K562 (cell line): ENCODE measurements around the gene PCSK2. TPM values are rescaled to one million over a fixed set of nuclear protein-coding genes. Genes with fewer than 3 reads are reported as not detected.

Source experiments
- ATAC-seq: fragments of 200-7000 bp; cut with Tn5 transposase; 3 replicates; pipeline ENCODE4 v1.9.1; 2020; ENCODE audit warnings: moderate library complexity
- BruUV-seq: library from RNA; stranded (reverse); fragments of 400-500 nt; replicated peaks from 2 replicates; lab custom pipeline; 2021; lab: Mats Ljungman, UMichigan
- CTCF ChIA-PET: fragments of 300-600 bp; formaldehyde crosslinking; extraction: SDS; loops from one replicate; lab custom pipeline; 2021; ENCODE audit warnings: low intra/inter-chr PET ratio; lab: Yijun Ruan, JAX
- POLR2A ChIA-PET: fragments of 300-600, 350-650 bp; sonication (Branson Sonifier 250); formaldehyde crosslinking; extraction: SDS; loops from one replicate; lab custom pipeline; 2021; ENCODE audit warnings: antibody characterized with exemption, inconsistent platforms; lab: Yijun Ruan, JAX
- DNase-seq, 4 experiments: peaks; one replicate each; pipeline versions ENCODE4 v3.0.0 to v3.0.0-alpha.2; 2011 to 2018; ENCODE audit warnings: low spot score in 3 of 4, mixed read lengths in 3 of 4; ENCODE audit errors: extremely low read depth in 1 of 4
- FAIRE-seq: peaks from 2 replicates; lab custom pipeline; 2011; peaks lifted over from hg19 to GRCh38; lab: Jason Lieb, UNC
- H2AFZ ChIP-seq: 2 replicates; pipeline ENCODE4 v1.6.0; 2011; ENCODE audit warnings: low read depth, low read length, control low read depth, inconsistent platforms
- H3K27ac ChIP-seq: fragments of 200-600 bp; 3 replicates; pipeline ENCODE4 v1.8.0; 2011; ENCODE audit warnings: low read depth, mild to moderate bottlenecking, control low read depth, inconsistent platforms, low read length, moderate library complexity, mixed read lengths; ENCODE audit errors: extremely low read depth
- H3K27me3 ChIP-seq, 2 experiments: fragments of 300-600 bp in 1 of 2; 2 replicates in 1 of 2; 3 replicates in 1 of 2; pipeline versions ENCODE4 v1.6.0 to v1.8.0; 2011; ENCODE audit warnings: inconsistent platforms in 2 of 2, low read length in 2 of 2, mild to moderate bottlenecking in 1 of 2, mixed read lengths in 1 of 2, moderate library complexity in 1 of 2; ENCODE audit not compliant: control insufficient read depth in 2 of 2, insufficient read depth in 2 of 2
- H3K36me3 ChIP-seq: fragments of 300-600 bp; 3 replicates; pipeline ENCODE4 v1.8.0; 2011; ENCODE audit warnings: mild to moderate bottlenecking, low read length, inconsistent platforms; ENCODE audit not compliant: control insufficient read depth, insufficient read depth
- H3K4me1 ChIP-seq, 2 experiments: fragments of 200-600 bp in 1 of 2; replicated peaks in 1 of 2; 2 replicates in 1 of 2; 3 replicates in 1 of 2; pipeline versions ENCODE4 v1.5.1 to v1.8.0; 2011; ENCODE audit warnings: inconsistent platforms in 2 of 2, low read length in 2 of 2, mild to moderate bottlenecking in 1 of 2, mixed read lengths in 1 of 2, moderate library complexity in 1 of 2; ENCODE audit not compliant: control insufficient read depth in 2 of 2, insufficient read depth in 2 of 2
- H3K4me2 ChIP-seq: 2 replicates; pipeline ENCODE4 v1.6.1; 2011; ENCODE audit warnings: low read length, control low read depth, inconsistent platforms, mixed read lengths; ENCODE audit not compliant: insufficient read depth
- H3K4me3 ChIP-seq: fragments of 200-600 bp; sonication (generic), shearing (Covaris generic); 2 replicates; pipeline ENCODE4 v1.5.1; 2016; ENCODE audit warnings: control low read depth, inconsistent platforms
- H3K79me2 ChIP-seq: fragments of 200-600 bp; 3 replicates; pipeline ENCODE4 v1.8.0; 2011; ENCODE audit warnings: low read length, inconsistent platforms; ENCODE audit not compliant: control insufficient read depth, insufficient read depth
- H3K9ac ChIP-seq, 2 experiments: 2 replicates each; pipeline versions ENCODE4 v1.6.0 to v1.6.1; 2011; ENCODE audit warnings: low read depth in 2 of 2, low read length in 2 of 2, control low read depth in 1 of 2, inconsistent platforms in 1 of 2, mild to moderate bottlenecking in 1 of 2, mixed read lengths in 1 of 2; ENCODE audit not compliant: insufficient read depth in 1 of 2
- H3K9me1 ChIP-seq: one replicate; pipeline ENCODE4 v1.6.0; 2011; ENCODE audit warnings: inconsistent platforms, mild to moderate bottlenecking, low read length, moderate library complexity; ENCODE audit not compliant: control insufficient read depth, insufficient read depth
- H3K9me3 ChIP-seq: replicated peaks from 2 replicates; pipeline ENCODE4 v1.5.1; 2011; ENCODE audit warnings: low read depth, low read length, inconsistent platforms; ENCODE audit not compliant: control insufficient read depth, insufficient read depth
- H4K20me1 ChIP-seq: replicated peaks from 2 replicates; pipeline ENCODE4 v1.6.1; 2011; ENCODE audit warnings: low read length, inconsistent platforms, mixed read lengths; ENCODE audit not compliant: control insufficient read depth, insufficient read depth
- BCL6 ChIP-seq: fragments of 250-450 bp; sonication (Bioruptor Pico); IDR thresholded peaks from 2 replicates; pipeline ENCODE4 v1.4.0; 2020
- BRF2 ChIP-seq: IDR thresholded peaks from 3 replicates; pipeline ENCODE4 v1.6.1; 2011; ENCODE audit warnings: borderline replicate concordance, mild to moderate bottlenecking; ENCODE audit not compliant: insufficient read length, insufficient read depth
- CREB1 ChIP-seq, 2 experiments: sonication (generic) in 1 of 2; formaldehyde crosslinking in 1 of 2; IDR thresholded peaks; 2 replicates each; pipeline versions ENCODE4 v1.6.1 to v1.8.0; 2012 to 2022; ENCODE audit warnings: inconsistent platforms in 1 of 2, mild to moderate bottlenecking in 1 of 2, missing genetic modification reagents in 1 of 2, moderate library complexity in 1 of 2
- EP400 ChIP-seq: fragments of 450-650 bp; IDR thresholded peaks from 2 replicates; pipeline ENCODE4 v1.6.1; 2017; ENCODE audit warnings: antibody characterized with exemption, mild to moderate bottlenecking, moderate library complexity
- LARP7 ChIP-seq: fragments of 450-650 bp; IDR thresholded peaks from 2 replicates; pipeline ENCODE4 v1.6.1; 2016
- NCOA1 ChIP-seq: fragments of 450-650 bp; IDR thresholded peaks from 2 replicates; pipeline ENCODE4 v1.6.1; 2016; ENCODE audit warnings: low read depth
- NR2C1 ChIP-seq, 2 experiments: fragments of 450-650 bp; IDR thresholded peaks; 2 replicates each; pipeline ENCODE4 v1.6.1; 2017; ENCODE audit warnings: mild to moderate bottlenecking in 2 of 2, antibody characterized with exemption in 1 of 2, inconsistent platforms in 1 of 2, missing compliant biosample characterization in 1 of 2, missing genetic modification characterization in 1 of 2
- NR2F6 ChIP-seq: fragments of 450-650 bp; formaldehyde crosslinking; IDR thresholded peaks from 2 replicates; pipeline ENCODE4 v1.4.0; 2020; ENCODE audit warnings: mild to moderate bottlenecking
- RFX7 ChIP-seq: fragments of 250-450 bp; sonication (Bioruptor Pico); IDR thresholded peaks from 2 replicates; pipeline ENCODE4 v1.5.1; 2021; ENCODE audit warnings: mild to moderate bottlenecking
- SRSF1 ChIP-seq: fragments of 200-400 bp; formaldehyde crosslinking; IDR thresholded peaks from 2 replicates; pipeline ENCODE4 v1.6.1; 2017; ENCODE audit warnings: mild to moderate bottlenecking, low read depth, low read length, moderate library complexity
- STAG1 ChIP-seq: sonication (generic); formaldehyde crosslinking; IDR thresholded peaks from 2 replicates; pipeline ENCODE4 v1.5.0; 2020; ENCODE audit warnings: missing genetic modification reagents, borderline replicate concordance
- TAL1 ChIP-seq: fragments of 450-650 bp; IDR thresholded peaks from 2 replicates; pipeline ENCODE4 v1.6.1; 2016; ENCODE audit warnings: mild to moderate bottlenecking
- WGBS: fragments of 100-300 bp; shearing (Covaris generic); methylation state at CpG from one replicate; pipeline ENCODE4 v1.1.6; 2016; ENCODE audit warnings: low coverage, mixed read lengths; ENCODE audit not compliant: insufficient coverage; ENCODE audit errors: missing lambda C conversion rate; 5-methylcytosine and 5-hydroxymethylcytosine counted together
- in situ Hi-C: fragments of 300-500 bp; cut with MboI; formaldehyde crosslinking; loops from 4 replicates; pipeline ENCODE4 v1.15.0; 2018; ENCODE audit warnings: inconsistent platforms, mixed read lengths
- intact Hi-C: fragments of 100-400 bp; cut with micrococcal nuclease; formaldehyde crosslinking; loops from 2 replicates; pipeline ENCODE4 v1.14.2; 2022
- polyA plus RNA-seq, 8 experiments: library from polyadenylated mRNA; depleted of rRNA in 4 of 8; stranded (reverse) in 5 of 8; unstranded in 3 of 8; fragments of >200 nt; fragmentation: Nextera tagmentation in 2 of 8; fragmentation: Illumina TruSeq in 1 of 8; extraction: Ambion mirVana in 2 of 8; extraction: Trizol in 1 of 8; gene quantifications; 2 replicates each; pipeline versions ENCODE4 v1.2.1 to v1.2.3, GENCODE V29; 2011 to 2014; ENCODE audit warnings: inconsistent platforms in 1 of 8, missing spikeins in 1 of 8
- total RNA-seq, 7 experiments: library from RNA; depleted of rRNA in 6 of 7; stranded (reverse); fragments of >200 nt in 6 of 7; fragmentation: Illumina TruSeq in 2 of 7; extraction: Trizol in 2 of 7; gene quantifications; 2 replicates each; pipeline versions ENCODE4 v1.2.1 to v1.2.3, GENCODE V29; 2011 to 2021; ENCODE audit warnings: low replicate concordance in 1 of 7

The PCSK2 gene
- total and polyA plus RNA-seq, 9 of the 15 experiments (the other 6 are each of a cell fraction or from before 2014, with no cell fraction given): 0.04 to 0.07 (median 0.05) TPM; not detected in 6

GRCh38 chr20:17470521-17470920 lies 243.7 kb downstream of the PCSK2 start:
- H3K27me3 ChIP-seq: peaks cover 0 to 31% of the 10 kb centered on the region in 2 experiments; a peak in 2 of 5 replicates
- in situ Hi-C loops (no loop called here), intact Hi-C loops (no loop called here)
- H3K4me2 ChIP-seq: no peak overlapping the region
- H3K9ac ChIP-seq: no peak overlapping the region
- 3% methylated on average over 5 of the region's 5 CpGs for WGBS
- FAIRE-seq (no peak), ATAC-seq (no peak), DNase-seq (no peak)
- no peak overlapping the region for H3K27ac ChIP-seq
- H3K9me3 ChIP-seq: no peaks in the 10 kb centered on the region
- no peaks in the 10 kb centered on the region for H3K9me1 ChIP-seq
- no peak overlapping the region for H2AFZ ChIP-seq
- TF ChIP-seq LARP7 (no peak), EP400 (no peak), STAG1 (CRISPR knock-in tag) (no peak), NR2C1 (IDR thresholded peaks at IDR 0.05) (no peak), NR2C1 (tag; IDR thresholded peaks at IDR 0.05) (no peak), CREB1 (IDR thresholded peaks at IDR 0.05) (no peak), CREB1 (CRISPR knock-in tag; IDR thresholded peaks at IDR 0.05) (no peak), TAL1 (no peak), BRF2 (no peak), NCOA1 (no peak), BCL6 (no peak), RFX7 (CRISPR knock-in tag) (no peak), SRSF1 (no peak), NR2F6 (CRISPR knock-in tag) (no peak)
- H3K36me3 ChIP-seq: no peaks in the 10 kb centered on the region
- POLR2A ChIA-PET: no interaction called here
- no peaks in the 10 kb centered on the region for H4K20me1 ChIP-seq
- H3K79me2 ChIP-seq: no peaks in the 10 kb centered on the region
- no peak overlapping the region for H3K4me3 ChIP-seq
- H3K4me1 ChIP-seq: no peaks in the 10 kb centered on the region
- BruUV-seq: no TSS peak
- CTCF ChIA-PET: no interaction called here
